IMR-90 (cell line): ENCODE data around the gene PARP14. TPM values are rescaled to one million over a fixed set of nuclear protein-coding genes. Genes with fewer than 3 reads are reported as not detected.

Experiments used
- ATAC-seq: fragments of 200-7000 bp; cut with Tn5 transposase; 2 replicates; pipeline ENCODE4 v1.9.1; 2020; ENCODE audit warnings: low read depth, mild to moderate bottlenecking, moderate library complexity
- BruUV-seq: library from RNA; stranded (reverse); fragments of 400-500 nt; replicated peaks from 2 replicates; lab custom pipeline; 2021; lab: Mats Ljungman, UMichigan
- CTCF ChIA-PET: fragments of 300-600 bp; formaldehyde crosslinking; extraction: SDS; loops from one replicate; lab custom pipeline; 2021; ENCODE audit warnings: antibody characterized with exemption; lab: Yijun Ruan, JAX
- POLR2A ChIA-PET: fragments of 300-600 bp; sonication (Branson Sonifier 250); formaldehyde crosslinking; loops from one replicate; lab custom pipeline; 2022; ENCODE audit warnings: antibody characterized with exemption; ENCODE audit not compliant: unreplicated experiment; lab: Charles Lee
- DNase-seq: peaks from one replicate; pipeline ENCODE4 v3.0.0; 2013
- H2AFZ ChIP-seq: replicated peaks from 2 replicates; pipeline ENCODE3; 2013; ENCODE audit warnings: low read length, mild to moderate bottlenecking; ENCODE audit not compliant: poor library complexity
- H2AK5ac ChIP-seq: 2 replicates; pipeline ENCODE4 v1.6.1; 2013; ENCODE audit warnings: low read depth, low read length, inconsistent platforms
- H2AK9ac ChIP-seq: replicated peaks from 2 replicates; pipeline ENCODE3; 2013; ENCODE audit warnings: mild to moderate bottlenecking, low read depth, low read length, moderate library complexity; ENCODE audit not compliant: poor library complexity
- H2BK120ac ChIP-seq: 2 replicates; pipeline ENCODE4 v1.6.1; 2013; ENCODE audit warnings: low read depth, low read length, inconsistent platforms
- H2BK15ac ChIP-seq: 3 replicates; pipeline ENCODE4 v1.6.1; 2013; ENCODE audit warnings: low read depth, low read length, inconsistent platforms
- H2BK20ac ChIP-seq: 2 replicates; pipeline ENCODE4 v1.6.1; 2013; ENCODE audit warnings: low read depth, mild to moderate bottlenecking, inconsistent platforms, low read length, moderate library complexity
- H2BK5ac ChIP-seq: 2 replicates; pipeline ENCODE4 v1.6.1; 2013; ENCODE audit warnings: mild to moderate bottlenecking, low read depth, low read length, inconsistent platforms; ENCODE audit not compliant: poor library complexity, severe bottlenecking
- H3K14ac ChIP-seq: replicated peaks from 2 replicates; pipeline ENCODE4 v1.6.1; 2013; ENCODE audit warnings: low read depth, low read length, inconsistent platforms
- H3K18ac ChIP-seq: 2 replicates; pipeline ENCODE4 v1.6.1; 2013; ENCODE audit warnings: low read depth, low read length, control low read depth
- H3K23ac ChIP-seq: 2 replicates; pipeline ENCODE4 v1.6.1; 2013; ENCODE audit warnings: low read depth, low read length, inconsistent platforms
- H3K27ac ChIP-seq: 2 replicates; pipeline ENCODE4 v1.5.1; 2013; ENCODE audit warnings: mild to moderate bottlenecking, control low read depth, low read length; ENCODE audit not compliant: insufficient read depth
- H3K27me3 ChIP-seq: 2 replicates; pipeline ENCODE4 v1.6.1; 2013; ENCODE audit warnings: low read length; ENCODE audit not compliant: control insufficient read depth, insufficient read depth
- H3K36me3 ChIP-seq: 2 replicates; pipeline ENCODE4 v1.6.1; 2013; ENCODE audit warnings: low read length, mixed read lengths; ENCODE audit not compliant: control insufficient read depth, insufficient read depth
- H3K4ac ChIP-seq: 2 replicates; pipeline ENCODE4 v1.6.1; 2013; ENCODE audit warnings: low read depth, low read length, inconsistent platforms
- H3K4me1 ChIP-seq: 2 replicates; pipeline ENCODE4 v1.6.1; 2013; ENCODE audit warnings: low read length, mixed read lengths; ENCODE audit not compliant: control insufficient read depth, insufficient read depth
- H3K4me2 ChIP-seq: 2 replicates; pipeline ENCODE4 v1.6.1; 2013; ENCODE audit warnings: low read depth, mild to moderate bottlenecking, control low read depth, low read length, moderate library complexity
- H3K4me3 ChIP-seq: 2 replicates; pipeline ENCODE4 v1.5.1; 2013; ENCODE audit warnings: low read depth, mild to moderate bottlenecking, control low read depth, low read length, moderate library complexity; ENCODE audit not compliant: insufficient read depth
- H3K56ac ChIP-seq: 2 replicates; pipeline ENCODE4 v1.6.1; 2013; ENCODE audit warnings: low read length, inconsistent platforms; ENCODE audit not compliant: insufficient read depth; ENCODE audit errors: extremely low read depth
- H3K79me1 ChIP-seq, 2 experiments: 2 replicates each; pipeline ENCODE4 v1.6.1; 2013; ENCODE audit warnings: low read length in 2 of 2, inconsistent platforms in 1 of 2, low read depth in 1 of 2
- H3K9ac ChIP-seq: 2 replicates; pipeline ENCODE4 v1.6.1; 2013; ENCODE audit warnings: low read depth, low read length, control low read depth
- H3K9me1 ChIP-seq: 2 replicates; pipeline ENCODE4 v1.6.1; 2013; ENCODE audit warnings: low read length, inconsistent platforms; ENCODE audit not compliant: insufficient read depth
- H3K9me3 ChIP-seq: 2 replicates; pipeline ENCODE4 v1.6.1; 2013; ENCODE audit warnings: low read length; ENCODE audit not compliant: control insufficient read depth, insufficient read depth
- H4K20me1 ChIP-seq: 2 replicates; pipeline ENCODE4 v1.6.1; 2013; ENCODE audit warnings: low read length, inconsistent platforms; ENCODE audit not compliant: insufficient read depth
- H4K5ac ChIP-seq: 2 replicates; pipeline ENCODE4 v1.6.1; 2013; ENCODE audit warnings: mild to moderate bottlenecking, low read depth, low read length, control low read depth
- H4K8ac ChIP-seq, 2 experiments: 2 replicates each; pipeline ENCODE4 v1.6.1; 2013; ENCODE audit warnings: low read depth in 2 of 2, low read length in 2 of 2, control low read depth in 1 of 2, inconsistent platforms in 1 of 2
- H4K91ac ChIP-seq: 2 replicates; pipeline ENCODE4 v1.6.1; 2013; ENCODE audit warnings: low read depth, low read length, inconsistent platforms; ENCODE audit not compliant: insufficient read depth
- CEBPB ChIP-seq: IDR thresholded peaks from 2 replicates; pipeline ENCODE4 v1.6.1; 2012; ENCODE audit warnings: low read depth, low read length, improper control_type of control experiment
- CHD1 ChIP-seq: IDR thresholded peaks from 2 replicates; pipeline ENCODE4 v1.6.1; 2012; ENCODE audit warnings: low read depth, low read length, improper control_type of control experiment
- CTCF ChIP-seq: conservative IDR thresholded peaks from 2 replicates; pipeline ENCODE4 v1.5.1; 2012; ENCODE audit warnings: mild to moderate bottlenecking, low read depth, low read length, improper control_type of control experiment
- ELK1 ChIP-seq: fragments of 150-350 bp; IDR thresholded peaks from 2 replicates; pipeline ENCODE4 v1.6.1; 2016; ENCODE audit warnings: low read depth, mild to moderate bottlenecking, low read length, moderate library complexity, borderline replicate concordance
- FOS ChIP-seq: fragments of 150-350 bp; IDR thresholded peaks from 2 replicates; pipeline ENCODE4 v1.6.1; 2016; ENCODE audit warnings: low read depth, low read length
- MAFK ChIP-seq: IDR thresholded peaks from 2 replicates; pipeline ENCODE4 v1.6.1; 2012; ENCODE audit warnings: low read depth, low read length, improper control_type of control experiment
- MAZ ChIP-seq: IDR thresholded peaks from 2 replicates; pipeline ENCODE4 v1.6.1; 2012; ENCODE audit warnings: low read depth, mild to moderate bottlenecking, low read length, improper control_type of control experiment, moderate library complexity, borderline replicate concordance
- MXI1 ChIP-seq: IDR thresholded peaks from 2 replicates; pipeline ENCODE4 v1.6.1; 2012; ENCODE audit warnings: low read depth, mild to moderate bottlenecking, low read length, moderate library complexity, borderline replicate concordance
- NFE2L2 ChIP-seq: fragments of 150-350 bp; IDR thresholded peaks from 2 replicates; pipeline ENCODE4 v1.6.1; 2016; ENCODE audit warnings: low read depth, mild to moderate bottlenecking, low read length
- RCOR1 ChIP-seq: IDR thresholded peaks from 2 replicates; pipeline ENCODE4 v1.6.1; 2012; ENCODE audit warnings: mild to moderate bottlenecking, low read length, improper control_type of control experiment; ENCODE audit not compliant: insufficient replicate concordance
- RFX5 ChIP-seq: IDR thresholded peaks from 2 replicates; pipeline ENCODE4 v1.8.0; 2012; ENCODE audit warnings: low read depth, mild to moderate bottlenecking, low read length, moderate library complexity
- SMC3 ChIP-seq: fragments of 150-350 bp; IDR thresholded peaks from 2 replicates; pipeline ENCODE4 v1.6.1; 2016; ENCODE audit warnings: low read depth, mild to moderate bottlenecking, antibody characterized with exemption, low read length, moderate library complexity
- WGBS, 2 experiments: methylation state at CpG; one replicate each; pipeline versions ENCODE4 v1.1.5 to v1.1.7; 2013; ENCODE audit warnings: missing lambda C conversion rate in 2 of 2; ENCODE audit not compliant: insufficient read length in 1 of 2; ENCODE audit errors: extremely low coverage in 2 of 2; 5-methylcytosine and 5-hydroxymethylcytosine counted together
- dilution Hi-C: fragments of 300-500 bp; cut with HindIII; formaldehyde crosslinking; loops from one replicate; pipeline ENCODE4 v1.14.3; 2018; ENCODE audit warnings: low sequenced_read_pairs; ENCODE audit not compliant: unreplicated experiment
- in situ Hi-C: fragments of 300-500 bp; cut with MboI; formaldehyde crosslinking; loops from 3 replicates; pipeline ENCODE4 v1.14.3; 2019; ENCODE audit warnings: low sequenced_read_pairs, inconsistent platforms, mixed read lengths
- intact Hi-C: fragments of 100-400 bp; cut with micrococcal nuclease; formaldehyde crosslinking; loops from 2 replicates; pipeline ENCODE4 v1.10.0; 2022
- polyA plus RNA-seq, 3 experiments: library from polyadenylated mRNA; depleted of rRNA; stranded (reverse); fragments of >200 nt; gene quantifications; 2 replicates each; pipeline ENCODE4 v1.2.3, GENCODE V29; 2012; ENCODE audit warnings: low replicate concordance in 1 of 3
- total RNA-seq: library from RNA; depleted of rRNA; stranded (reverse); fragments of >200 nt; gene quantifications from 2 replicates; pipeline ENCODE4 v1.2.3, GENCODE V29; 2012

The PARP14 gene
- total and polyA plus RNA-seq, 2 of the 4 experiments (the other 2 are of a cell fraction) = 9.3 to 23.1 TPM

GRCh38 chr3:122777563-122777962 lies 96.9 kb downstream of the PARP14 start:
- no peak overlapping the region for H2BK15ac ChIP-seq
- no peak overlapping the region for H3K4me3 ChIP-seq
- H3K4me1 ChIP-seq = 0 out of 2 replicates have a peak, but pooled peaks cover 2% of the 10 kb centered on the region
- no peak overlapping the region for H3K27ac ChIP-seq
- no peak overlapping the region for H2AK9ac ChIP-seq
- H3K14ac ChIP-seq = no peak overlapping the region
- no peak overlapping the region for H2AFZ ChIP-seq
- BruUV-seq = no TSS peak
- no peak for TF ChIP-seq CTCF
- TF ChIP-seq CHD1 = no peak
- no peak for TF ChIP-seq MAZ
- TF ChIP-seq RCOR1 = no peak
- no peak for TF ChIP-seq CEBPB
- TF ChIP-seq SMC3 = no peak
- TF ChIP-seq MXI1 = no peak
- TF ChIP-seq NFE2L2 = no peak
- no peak for TF ChIP-seq ELK1
- no peak for TF ChIP-seq FOS
- TF ChIP-seq RFX5 = no peak
- no peak for TF ChIP-seq MAFK
- no peak overlapping the region for H2BK120ac ChIP-seq
- ATAC-seq (no peak), DNase-seq (no peak)
- no peaks in the 10 kb centered on the region for H4K20me1 ChIP-seq
- ChIA-PET CTCF (no interaction called here), POLR2A (no interaction called here)
- H3K4ac ChIP-seq = no peak overlapping the region
- H3K56ac ChIP-seq = no peak overlapping the region
- dilution Hi-C loops = no loop called here
- no peak overlapping the region for H2BK20ac ChIP-seq
- H2BK5ac ChIP-seq = no peak overlapping the region
- H3K23ac ChIP-seq = no peak overlapping the region
- H4K5ac ChIP-seq = no peak overlapping the region
- 0 out of 2 replicates have a peak, but pooled peaks cover 6% of the 10 kb centered on the region for H3K9me1 ChIP-seq
- no peaks in the 10 kb centered on the region for H3K79me1 ChIP-seq
- H3K27me3 ChIP-seq = no peaks in the 10 kb centered on the region
- in situ Hi-C loops = no loop called here
- no peak overlapping the region for H3K18ac ChIP-seq
- H3K9me3 ChIP-seq = no peaks in the 10 kb centered on the region
- WGBS, 2 experiments = no CpG with 5 or more reads among the region's 3 CpGs
- no peak overlapping the region for H2AK5ac ChIP-seq
- intact Hi-C loops = no loop called here
- no peaks in the 10 kb centered on the region for H3K36me3 ChIP-seq
- H4K91ac ChIP-seq = no peak overlapping the region
- H3K4me2 ChIP-seq = no peak overlapping the region
- no peak overlapping the region for H4K8ac ChIP-seq
- H3K9ac ChIP-seq = no peak overlapping the region
